HCT116 (cell line): ENCODE results near the gene JCAD.

Experiments
- CTCF ChIP-seq, 3 experiments: fragments of 200-600 bp in 1 of 3; sonication (generic) in 1 of 3; IDR thresholded peaks in 2 of 3; conservative IDR thresholded peaks in 1 of 3; 2 replicates each; pipeline ENCODE4 v1.5.1; 2012 to 2017; ENCODE audit warnings: low read depth in 2 of 3, low read length in 2 of 3, antibody characterized with exemption in 1 of 3, borderline replicate concordance in 1 of 3, control low read depth in 1 of 3, mild to moderate bottlenecking in 1 of 3, mixed read lengths in 1 of 3, mixed run types in 1 of 3, moderate library complexity in 1 of 3; ENCODE audit not compliant: insufficient read depth in 1 of 3
- ELF1 ChIP-seq: IDR thresholded peaks from 2 replicates; pipeline ENCODE4 v1.6.1; 2012; ENCODE audit warnings: low read depth, borderline replicate concordance
- EZH2 ChIP-seq: fragments of 200-600 bp; sonication (generic); IDR thresholded peaks from 2 replicates; pipeline ENCODE4 v1.6.1; 2017; ENCODE audit warnings: antibody characterized with exemption, mixed run types
- POLR2A ChIP-seq: IDR thresholded peaks from 2 replicates; pipeline ENCODE4 v1.7.0; 2011; ENCODE audit warnings: borderline replicate concordance; ENCODE audit not compliant: insufficient read depth, insufficient read length; ENCODE audit errors: extremely low read depth
- POLR2AphosphoS5 ChIP-seq: IDR thresholded peaks from 2 replicates; pipeline ENCODE4 v1.6.1; 2011; ENCODE audit warnings: mild to moderate bottlenecking, low read depth, low read length, moderate library complexity
- TCF7L2 ChIP-seq: IDR thresholded peaks from 2 replicates; pipeline ENCODE4 v1.7.0; 2011; ENCODE audit warnings: borderline replicate concordance, inconsistent platforms; ENCODE audit not compliant: insufficient read depth, insufficient read length; ENCODE audit errors: extremely low read depth
- ZFX ChIP-seq: fragments of 450-650 bp; IDR thresholded peaks from 2 replicates; pipeline ENCODE4 v1.6.1; 2017
- ZNF274 ChIP-seq: fragments of 200-500 bp; sonication (Bioruptor generic); IDR thresholded peaks from 2 replicates; pipeline ENCODE4 v1.6.1; 2014; ENCODE audit warnings: mild to moderate bottlenecking, low read depth, low read length, inconsistent platforms

- no peak for TF ChIP-seq TCF7L2
- TF ChIP-seq POLR2A, result no peak
- TF ChIP-seq EZH2, result no peak
- no peak for TF ChIP-seq ELF1
- no peak for TF ChIP-seq CTCF (IDR thresholded peaks at IDR 0.05 in 2 of 3, conservative IDR thresholded peaks at IDR 0.05 in 1 of 3; ENCODE audit: borderline replicate concordance in 1 of 3, insufficient read depth in 1 of 3, low read depth in 2 of 3, low read length in 2 of 3)
- TF ChIP-seq ZFX, result no peak
- no peak for TF ChIP-seq POLR2AphosphoS5
- no peak for TF ChIP-seq ZNF274
Observed at GRCh38 chr10:29993319-29993915, 66.0 kb downstream of the JCAD start.
